WTC11 (cell line): ENCODE data around the gene LACTBL1. TPM values are rescaled to one million over a fixed set of nuclear protein-coding genes. Genes with fewer than 3 reads are reported as not detected.

Source experiments
- ATAC-seq: fragments of 200-7000 bp; cut with Tn5 transposase; 2 replicates; pipeline ENCODE4 v1.10.0; 2021; ENCODE audit warnings: mild to moderate bottlenecking, moderate library complexity
- CTCF ChIA-PET: fragments of 300-600 bp; sonication (Branson Sonifier 250); formaldehyde crosslinking; loops from one replicate; lab custom pipeline; 2021; ENCODE audit warnings: antibody characterized with exemption; lab: Charles Lee
- POLR2A ChIA-PET: fragments of 350-600 bp; sonication (Branson Sonifier 250); formaldehyde crosslinking; loops from one replicate; lab custom pipeline; 2021; ENCODE audit warnings: antibody characterized with exemption; lab: Charles Lee
- DNase-seq: peaks from one replicate; pipeline ENCODE4 v3.0.0; 2021; ENCODE audit warnings: low spot score
- H3K27ac Mint-ChIP-seq: 2 replicates; pipeline ENCODE4 v1.8.0; 2021; ENCODE audit warnings: mixed read lengths
- H3K27me3 Mint-ChIP-seq: 2 replicates; pipeline ENCODE4 v1.8.0; 2021; ENCODE audit warnings: low read depth, mild to moderate bottlenecking, moderate library complexity, mixed read lengths
- H3K36me3 Mint-ChIP-seq: 2 replicates; pipeline ENCODE4 v1.8.0; 2021; ENCODE audit warnings: mixed read lengths
- H3K4me1 Mint-ChIP-seq: 2 replicates; pipeline ENCODE4 v1.8.0; 2022; ENCODE audit warnings: mixed read lengths
- H3K4me3 Mint-ChIP-seq: 2 replicates; pipeline ENCODE4 v1.8.0; 2021; ENCODE audit warnings: mild to moderate bottlenecking, moderate library complexity, mixed read lengths
- H3K9me3 Mint-ChIP-seq: 2 replicates; pipeline ENCODE4 v1.8.0; 2021; ENCODE audit warnings: mixed read lengths
- CREM ChIP-seq: sonication (generic); formaldehyde crosslinking; IDR thresholded peaks from 2 replicates; pipeline ENCODE4 v1.8.1; 2022; ENCODE audit warnings: mild to moderate bottlenecking, missing genetic modification reagents, moderate library complexity
- ELF4 ChIP-seq: sonication (generic); formaldehyde crosslinking; IDR thresholded peaks from 2 replicates; pipeline ENCODE4 v1.8.1; 2022; ENCODE audit warnings: low read depth, mild to moderate bottlenecking, moderate library complexity, missing genetic modification reagents
- FOXJ3 ChIP-seq: sonication (generic); formaldehyde crosslinking; IDR thresholded peaks from 2 replicates; pipeline ENCODE4 v1.9.0; 2021; ENCODE audit warnings: missing genetic modification reagents, mild to moderate bottlenecking, borderline replicate concordance
- GTF2I ChIP-seq: fragments of 250-450 bp; sonication (Bioruptor Pico); conservative IDR thresholded peaks from 2 replicates; pipeline ENCODE4 v1.4.0; 2021; ENCODE audit warnings: mild to moderate bottlenecking
- HMGA2 ChIP-seq: fragments of 250-450 bp; sonication (Bioruptor Pico); IDR thresholded peaks from 2 replicates; pipeline ENCODE4 v1.4.0; 2021; ENCODE audit warnings: mild to moderate bottlenecking, moderate library complexity
- NR1H2 ChIP-seq: sonication (generic); formaldehyde crosslinking; IDR thresholded peaks from 2 replicates; pipeline ENCODE4 v1.9.0; 2021; ENCODE audit warnings: mild to moderate bottlenecking, moderate library complexity, missing genetic modification reagents
- NR2C2 ChIP-seq: sonication (generic); formaldehyde crosslinking; IDR thresholded peaks from 2 replicates; pipeline ENCODE4 v1.8.0; 2022; ENCODE audit warnings: mild to moderate bottlenecking, missing genetic modification reagents
- TCF7 ChIP-seq: sonication (generic); formaldehyde crosslinking; IDR thresholded peaks from 2 replicates; pipeline ENCODE4 v1.8.0; 2022; ENCODE audit warnings: mild to moderate bottlenecking, low read depth, missing genetic modification reagents, moderate library complexity
- TEAD1 ChIP-seq: sonication (generic); formaldehyde crosslinking; IDR thresholded peaks from 2 replicates; pipeline ENCODE4 v1.8.0; 2022; ENCODE audit warnings: mild to moderate bottlenecking, missing genetic modification reagents
- ZBTB21 ChIP-seq: sonication (generic); formaldehyde crosslinking; IDR thresholded peaks from 2 replicates; pipeline ENCODE4 v1.8.1; 2023; ENCODE audit warnings: mild to moderate bottlenecking, missing genetic modification reagents, borderline replicate concordance
- ZNF219 ChIP-seq: sonication (generic); formaldehyde crosslinking; IDR thresholded peaks from 2 replicates; pipeline ENCODE4 v1.8.0; 2023; ENCODE audit warnings: missing genetic modification reagents, mild to moderate bottlenecking, borderline replicate concordance
- ZNF263 ChIP-seq: sonication (generic); formaldehyde crosslinking; IDR thresholded peaks from 2 replicates; pipeline ENCODE4 v1.8.1; 2022; ENCODE audit warnings: low read depth, mild to moderate bottlenecking, moderate library complexity, missing genetic modification reagents
- ZNF317 ChIP-seq: sonication (generic); formaldehyde crosslinking; IDR thresholded peaks from 2 replicates; pipeline ENCODE4 v1.8.1; 2023; ENCODE audit warnings: low read depth, mild to moderate bottlenecking, moderate library complexity, missing genetic modification reagents, borderline replicate concordance
- total RNA-seq: library from RNA; stranded (reverse); gene quantifications from 3 replicates; pipeline ENCODE4 v1.2.3, GENCODE V29; 2021
- TF ChIP-seq, protein P1 (sequence below): sonication (generic); formaldehyde crosslinking; IDR thresholded peaks from 2 replicates; pipeline ENCODE4 v1.8.0; 2023; ENCODE audit warnings: mild to moderate bottlenecking, missing genetic modification reagents
- TF ChIP-seq, protein P2 (sequence below): sonication (generic); formaldehyde crosslinking; IDR thresholded peaks from 2 replicates; pipeline ENCODE4 v1.8.1; 2023; ENCODE audit warnings: mild to moderate bottlenecking, missing genetic modification reagents, moderate library complexity
- TF ChIP-seq, protein P3 (sequence below): sonication (generic); formaldehyde crosslinking; IDR thresholded peaks from 2 replicates; pipeline ENCODE4 v1.8.1; 2022; ENCODE audit warnings: mild to moderate bottlenecking, missing genetic modification reagents, moderate library complexity, borderline replicate concordance
- TF ChIP-seq, protein P4 (sequence below): sonication (generic); formaldehyde crosslinking; IDR thresholded peaks from 2 replicates; pipeline ENCODE4 v1.8.0; 2022; ENCODE audit warnings: missing genetic modification reagents
- TF ChIP-seq, protein P5 (sequence below): fragments of 250-450 bp; sonication (Bioruptor Pico); IDR thresholded peaks from 2 replicates; pipeline ENCODE4 v1.8.0; 2021; ENCODE audit warnings: mild to moderate bottlenecking
- TF ChIP-seq, protein P6 (sequence below): sonication (generic); formaldehyde crosslinking; IDR thresholded peaks from 2 replicates; pipeline ENCODE4 v1.8.1; 2023; ENCODE audit warnings: mild to moderate bottlenecking, missing genetic modification reagents

The LACTBL1 gene
- total RNA-seq, 1 experiment from 2014 or later, result not detected

DNA sequence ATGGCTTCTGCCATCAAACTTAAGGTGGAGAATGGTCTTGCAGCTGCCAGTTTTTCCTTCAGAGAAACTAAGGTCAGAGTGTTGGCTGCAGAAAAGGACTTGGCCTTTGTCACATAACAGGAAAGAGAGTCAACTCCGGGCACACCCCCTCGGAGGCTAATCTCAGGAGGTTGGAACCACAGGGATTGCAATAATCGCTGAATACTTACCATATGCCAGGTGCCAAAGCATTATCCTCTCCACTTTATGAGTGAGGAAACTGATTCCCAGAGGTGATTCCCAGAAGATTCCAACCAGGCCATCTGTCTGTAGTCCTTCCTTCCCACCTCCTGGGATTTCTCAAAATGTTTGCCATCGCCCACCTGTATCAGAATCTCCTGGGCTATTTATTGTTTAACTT, 54.0 kb downstream of the LACTBL1 start:
- no peaks in the 10 kb centered on the region for H3K4me1 Mint-ChIP-seq
- no peak for ATAC-seq
- ChIA-PET CTCF (interaction anchor here (1.0 to 1.6 kb wide), 3 partner anchors 57 to 214 kb away, joined by 3 read pairs; no protein-coding TSS in a partner anchor), POLR2A (no interaction called here)
- no peaks in the 10 kb centered on the region for H3K9me3 Mint-ChIP-seq
- DNase-seq, result no peak
- H3K27ac Mint-ChIP-seq, result no peak overlapping the region
- no peak overlapping the region for H3K4me3 Mint-ChIP-seq
- no peaks in the 10 kb centered on the region for H3K27me3 Mint-ChIP-seq
- H3K36me3 Mint-ChIP-seq, result no peaks in the 10 kb centered on the region
- no peak for TF ChIP-seq NR2C2 (CRISPR knock-in tag)
- TF ChIP-seq, protein P1, sequence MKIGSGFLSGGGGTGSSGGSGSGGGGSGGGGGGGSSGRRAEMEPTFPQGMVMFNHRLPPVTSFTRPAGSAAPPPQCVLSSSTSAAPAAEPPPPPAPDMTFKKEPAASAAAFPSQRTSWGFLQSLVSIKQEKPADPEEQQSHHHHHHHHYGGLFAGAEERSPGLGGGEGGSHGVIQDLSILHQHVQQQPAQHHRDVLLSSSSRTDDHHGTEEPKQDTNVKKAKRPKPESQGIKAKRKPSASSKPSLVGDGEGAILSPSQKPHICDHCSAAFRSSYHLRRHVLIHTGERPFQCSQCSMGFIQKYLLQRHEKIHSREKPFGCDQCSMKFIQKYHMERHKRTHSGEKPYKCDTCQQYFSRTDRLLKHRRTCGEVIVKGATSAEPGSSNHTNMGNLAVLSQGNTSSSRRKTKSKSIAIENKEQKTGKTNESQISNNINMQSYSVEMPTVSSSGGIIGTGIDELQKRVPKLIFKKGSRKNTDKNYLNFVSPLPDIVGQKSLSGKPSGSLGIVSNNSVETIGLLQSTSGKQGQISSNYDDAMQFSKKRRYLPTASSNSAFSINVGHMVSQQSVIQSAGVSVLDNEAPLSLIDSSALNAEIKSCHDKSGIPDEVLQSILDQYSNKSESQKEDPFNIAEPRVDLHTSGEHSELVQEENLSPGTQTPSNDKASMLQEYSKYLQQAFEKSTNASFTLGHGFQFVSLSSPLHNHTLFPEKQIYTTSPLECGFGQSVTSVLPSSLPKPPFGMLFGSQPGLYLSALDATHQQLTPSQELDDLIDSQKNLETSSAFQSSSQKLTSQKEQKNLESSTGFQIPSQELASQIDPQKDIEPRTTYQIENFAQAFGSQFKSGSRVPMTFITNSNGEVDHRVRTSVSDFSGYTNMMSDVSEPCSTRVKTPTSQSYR (CRISPR knock-in tag), result no peak
- TF ChIP-seq, all 79 proteins: peak for 0

DNA sequence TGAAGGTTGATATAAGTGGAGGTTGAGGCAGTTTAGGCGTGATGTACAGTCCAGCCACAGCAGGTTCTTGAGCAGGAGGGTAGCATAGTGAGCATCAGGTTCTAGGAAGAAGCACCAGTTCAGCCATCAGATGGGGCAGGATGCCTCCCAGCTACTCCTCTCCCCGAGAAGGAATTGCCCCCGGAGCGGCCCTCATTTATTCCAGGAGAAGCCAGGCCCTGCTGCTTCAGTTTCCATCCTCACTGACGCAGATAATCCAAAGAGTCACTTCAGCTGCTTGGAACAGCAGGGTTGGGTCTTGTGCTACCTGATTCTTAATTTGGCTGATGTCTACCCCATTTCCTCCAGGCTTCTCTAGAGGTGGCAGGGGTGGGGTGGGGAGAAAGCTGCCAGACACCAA, 54.7 kb downstream of the LACTBL1 start:
- no peaks in the 10 kb centered on the region for H3K4me1 Mint-ChIP-seq
- H3K4me3 Mint-ChIP-seq, result no peak overlapping the region
- no peaks in the 10 kb centered on the region for H3K9me3 Mint-ChIP-seq
- H3K27ac Mint-ChIP-seq, result no peak overlapping the region
- TF ChIP-seq TCF7 (CRISPR knock-in tag) (no peak), TEAD1 (CRISPR knock-in tag) (no peak), FOXJ3 (no peak), HMGA2 (CRISPR knock-in tag) (no peak), NR1H2 (CRISPR knock-in tag) (no peak), CREM (CRISPR knock-in tag) (no peak), GTF2I (CRISPR knock-in tag) (no peak)
- TF ChIP-seq, protein P2, sequence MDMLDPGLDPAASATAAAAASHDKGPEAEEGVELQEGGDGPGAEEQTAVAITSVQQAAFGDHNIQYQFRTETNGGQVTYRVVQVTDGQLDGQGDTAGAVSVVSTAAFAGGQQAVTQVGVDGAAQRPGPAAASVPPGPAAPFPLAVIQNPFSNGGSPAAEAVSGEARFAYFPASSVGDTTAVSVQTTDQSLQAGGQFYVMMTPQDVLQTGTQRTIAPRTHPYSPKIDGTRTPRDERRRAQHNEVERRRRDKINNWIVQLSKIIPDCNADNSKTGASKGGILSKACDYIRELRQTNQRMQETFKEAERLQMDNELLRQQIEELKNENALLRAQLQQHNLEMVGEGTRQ (CRISPR knock-in tag), result no peak
- TF ChIP-seq, protein P3, sequence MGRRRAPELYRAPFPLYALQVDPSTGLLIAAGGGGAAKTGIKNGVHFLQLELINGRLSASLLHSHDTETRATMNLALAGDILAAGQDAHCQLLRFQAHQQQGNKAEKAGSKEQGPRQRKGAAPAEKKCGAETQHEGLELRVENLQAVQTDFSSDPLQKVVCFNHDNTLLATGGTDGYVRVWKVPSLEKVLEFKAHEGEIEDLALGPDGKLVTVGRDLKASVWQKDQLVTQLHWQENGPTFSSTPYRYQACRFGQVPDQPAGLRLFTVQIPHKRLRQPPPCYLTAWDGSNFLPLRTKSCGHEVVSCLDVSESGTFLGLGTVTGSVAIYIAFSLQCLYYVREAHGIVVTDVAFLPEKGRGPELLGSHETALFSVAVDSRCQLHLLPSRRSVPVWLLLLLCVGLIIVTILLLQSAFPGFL (CRISPR knock-in tag), result no peak
- no peak for ATAC-seq
- ChIA-PET POLR2A (no interaction called here), CTCF (interaction anchor here (0.6 to 1.6 kb wide), 3 partner anchors 10 to 186 kb away, joined by 3 to 4 read pairs (median 3); no protein-coding TSS in a partner anchor)
- H3K36me3 Mint-ChIP-seq, result no peaks in the 10 kb centered on the region
- H3K27me3 Mint-ChIP-seq, result no peaks in the 10 kb centered on the region
- DNase-seq, result no peak

DNA sequence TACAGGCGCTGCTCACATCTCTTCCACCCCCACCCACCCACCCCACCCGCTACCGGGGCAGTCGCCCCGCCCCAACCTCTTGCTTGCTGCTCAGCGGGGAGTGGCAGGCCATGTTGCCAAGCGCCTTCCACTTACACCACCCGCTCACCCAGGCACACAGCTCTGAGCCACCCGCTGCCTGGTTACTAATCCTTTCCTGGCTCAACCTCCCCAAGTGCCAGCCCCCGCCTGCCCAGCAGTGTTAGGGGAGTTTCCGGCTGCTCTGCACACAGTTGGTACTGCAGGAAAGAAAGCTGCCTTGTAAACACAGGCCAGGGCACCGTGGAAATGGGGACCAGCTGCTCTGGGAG, 56.2 kb downstream of the LACTBL1 start:
- no peak overlapping the region for H3K27ac Mint-ChIP-seq
- ChIA-PET POLR2A (interaction anchor here (1.0 kb wide), 1 partner anchor 80 kb away, joined by 3 read pairs; no protein-coding TSS in a partner anchor), CTCF (interaction anchor here (1.0 to 1.4 kb wide), 4 partner anchors 12 to 214 kb away, joined by 3 to 5 read pairs (median 3); no protein-coding TSS in a partner anchor)
- no peaks in the 10 kb centered on the region for H3K27me3 Mint-ChIP-seq
- ATAC-seq, result no peak; the same call in 1 of the 2 replicates
- no peak overlapping the region for H3K4me3 Mint-ChIP-seq
- no peak for DNase-seq
- H3K9me3 Mint-ChIP-seq, result no peaks in the 10 kb centered on the region
- no peaks in the 10 kb centered on the region for H3K4me1 Mint-ChIP-seq
- no peaks in the 10 kb centered on the region for H3K36me3 Mint-ChIP-seq
- TF ChIP-seq ZNF317, result no peak
- TF ChIP-seq, protein P3 (CRISPR knock-in tag), result no peak
- no peak for TF ChIP-seq ZNF219 (CRISPR knock-in tag)
- TF ChIP-seq NR1H2 (CRISPR knock-in tag), result no peak
- TF ChIP-seq, protein P4, sequence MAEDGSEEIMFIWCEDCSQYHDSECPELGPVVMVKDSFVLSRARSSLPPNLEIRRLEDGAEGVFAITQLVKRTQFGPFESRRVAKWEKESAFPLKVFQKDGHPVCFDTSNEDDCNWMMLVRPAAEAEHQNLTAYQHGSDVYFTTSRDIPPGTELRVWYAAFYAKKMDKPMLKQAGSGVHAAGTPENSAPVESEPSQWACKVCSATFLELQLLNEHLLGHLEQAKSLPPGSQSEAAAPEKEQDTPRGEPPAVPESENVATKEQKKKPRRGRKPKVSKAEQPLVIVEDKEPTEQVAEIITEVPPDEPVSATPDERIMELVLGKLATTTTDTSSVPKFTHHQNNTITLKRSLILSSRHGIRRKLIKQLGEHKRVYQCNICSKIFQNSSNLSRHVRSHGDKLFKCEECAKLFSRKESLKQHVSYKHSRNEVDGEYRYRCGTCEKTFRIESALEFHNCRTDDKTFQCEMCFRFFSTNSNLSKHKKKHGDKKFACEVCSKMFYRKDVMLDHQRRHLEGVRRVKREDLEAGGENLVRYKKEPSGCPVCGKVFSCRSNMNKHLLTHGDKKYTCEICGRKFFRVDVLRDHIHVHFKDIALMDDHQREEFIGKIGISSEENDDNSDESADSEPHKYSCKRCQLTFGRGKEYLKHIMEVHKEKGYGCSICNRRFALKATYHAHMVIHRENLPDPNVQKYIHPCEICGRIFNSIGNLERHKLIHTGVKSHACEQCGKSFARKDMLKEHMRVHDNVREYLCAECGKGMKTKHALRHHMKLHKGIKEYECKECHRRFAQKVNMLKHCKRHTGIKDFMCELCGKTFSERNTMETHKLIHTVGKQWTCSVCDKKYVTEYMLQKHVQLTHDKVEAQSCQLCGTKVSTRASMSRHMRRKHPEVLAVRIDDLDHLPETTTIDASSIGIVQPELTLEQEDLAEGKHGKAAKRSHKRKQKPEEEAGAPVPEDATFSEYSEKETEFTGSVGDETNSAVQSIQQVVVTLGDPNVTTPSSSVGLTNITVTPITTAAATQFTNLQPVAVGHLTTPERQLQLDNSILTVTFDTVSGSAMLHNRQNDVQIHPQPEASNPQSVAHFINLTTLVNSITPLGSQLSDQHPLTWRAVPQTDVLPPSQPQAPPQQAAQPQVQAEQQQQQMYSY (CRISPR knock-in tag), result no peak
- TF ChIP-seq ZBTB21 (CRISPR knock-in tag), result no peak
- TF ChIP-seq TCF7 (CRISPR knock-in tag), result no peak
- TF ChIP-seq ELF4 (CRISPR knock-in tag), result no peak
- TF ChIP-seq, protein P5, sequence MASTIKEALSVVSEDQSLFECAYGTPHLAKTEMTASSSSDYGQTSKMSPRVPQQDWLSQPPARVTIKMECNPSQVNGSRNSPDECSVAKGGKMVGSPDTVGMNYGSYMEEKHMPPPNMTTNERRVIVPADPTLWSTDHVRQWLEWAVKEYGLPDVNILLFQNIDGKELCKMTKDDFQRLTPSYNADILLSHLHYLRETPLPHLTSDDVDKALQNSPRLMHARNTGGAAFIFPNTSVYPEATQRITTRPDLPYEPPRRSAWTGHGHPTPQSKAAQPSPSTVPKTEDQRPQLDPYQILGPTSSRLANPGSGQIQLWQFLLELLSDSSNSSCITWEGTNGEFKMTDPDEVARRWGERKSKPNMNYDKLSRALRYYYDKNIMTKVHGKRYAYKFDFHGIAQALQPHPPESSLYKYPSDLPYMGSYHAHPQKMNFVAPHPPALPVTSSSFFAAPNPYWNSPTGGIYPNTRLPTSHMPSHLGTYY, result no peak
- no peak for TF ChIP-seq ZNF263
- TF ChIP-seq, protein P6, sequence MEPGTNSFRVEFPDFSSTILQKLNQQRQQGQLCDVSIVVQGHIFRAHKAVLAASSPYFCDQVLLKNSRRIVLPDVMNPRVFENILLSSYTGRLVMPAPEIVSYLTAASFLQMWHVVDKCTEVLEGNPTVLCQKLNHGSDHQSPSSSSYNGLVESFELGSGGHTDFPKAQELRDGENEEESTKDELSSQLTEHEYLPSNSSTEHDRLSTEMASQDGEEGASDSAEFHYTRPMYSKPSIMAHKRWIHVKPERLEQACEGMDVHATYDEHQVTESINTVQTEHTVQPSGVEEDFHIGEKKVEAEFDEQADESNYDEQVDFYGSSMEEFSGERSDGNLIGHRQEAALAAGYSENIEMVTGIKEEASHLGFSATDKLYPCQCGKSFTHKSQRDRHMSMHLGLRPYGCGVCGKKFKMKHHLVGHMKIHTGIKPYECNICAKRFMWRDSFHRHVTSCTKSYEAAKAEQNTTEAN (CRISPR knock-in tag), result no peak
